Esophagus muscularis mucosa (tissue), 4 donors: ENCODE data around the gene IRS1. TPM values are rescaled to one million over a fixed set of nuclear protein-coding genes. Genes with fewer than 3 reads are reported as not detected.

Source experiments
- DNase-seq: peaks from one replicate; pipeline ENCODE4 v3.0.0-alpha.2; 2017; ENCODE audit errors: extremely low spot score
- H3K27ac ChIP-seq, 4 donors: fragments of 200-600 bp; sonication (generic); replicated peaks in 1 of 4; 1 replicate in 3 of 4; 2 replicates in 1 of 4; pipeline ENCODE4 v1.5.1; 2016 to 2019; ENCODE audit warnings: mild to moderate bottlenecking in 1 of 4
- H3K27me3 ChIP-seq, 4 donors: fragments of 200-600 bp; sonication (generic); one replicate each; pipeline versions ENCODE4 v1.5.1 to v1.6.0; 2016 to 2019
- H3K36me3 ChIP-seq, 4 donors: fragments of 200-600 bp; sonication (generic); one replicate each; pipeline ENCODE4 v1.5.1; 2016 to 2019
- H3K4me1 ChIP-seq, 4 donors: fragments of 200-600 bp; sonication (generic); one replicate each; pipeline ENCODE4 v1.5.1; 2016 to 2019
- H3K4me3 ChIP-seq, 4 donors: fragments of 200-600 bp; sonication (generic); 1 replicate in 2 of 4; 2 replicates in 2 of 4; pipeline ENCODE4 v1.5.1; 2016 to 2019; ENCODE audit warnings: mild to moderate bottlenecking in 4 of 4, moderate library complexity in 1 of 4
- H3K9me3 ChIP-seq, 4 donors: fragments of 200-600 bp; sonication (generic); 1 replicate in 3 of 4; 2 replicates in 1 of 4; pipeline ENCODE4 v1.5.1; 2016 to 2019
- CTCF ChIP-seq, 3 experiments: fragments of 200-600 bp in 2 of 3; fragments of 450-650 bp in 1 of 3; sonication (generic) in 2 of 3; IDR thresholded peaks; one replicate each; pipeline ENCODE4 v1.5.1; 2017 to 2019; ENCODE audit warnings: antibody characterized with exemption in 3 of 3, mild to moderate bottlenecking in 2 of 3, moderate library complexity in 1 of 3
- EP300 ChIP-seq: sonication (generic); formaldehyde crosslinking; IDR thresholded peaks from one replicate; pipeline ENCODE4 v1.6.1; 2017; ENCODE audit warnings: antibody characterized with exemption
- POLR2A ChIP-seq: fragments of 450-650 bp; IDR thresholded peaks from one replicate; pipeline ENCODE4 v1.6.1; 2017; ENCODE audit warnings: antibody characterized with exemption, moderate library complexity, mild to moderate bottlenecking, low read depth
- POLR2AphosphoS5 ChIP-seq, 2 donors: sonication (generic); formaldehyde crosslinking; IDR thresholded peaks; one replicate each; pipeline ENCODE4 v1.6.1; 2017; ENCODE audit warnings: antibody characterized with exemption in 2 of 2
- WGBS: methylation state at CpG from one replicate; pipeline ENCODE4 v1.1.5; 2018; 5-methylcytosine and 5-hydroxymethylcytosine counted together
- intact Hi-C: fragments of 100-400 bp; cut with DNase I; formaldehyde crosslinking; loops from one replicate; pipeline ENCODE4 v1.15.1; 2023
- total RNA-seq, 4 donors: library from RNA; depleted of rRNA; stranded (reverse); fragments of >200 nt; gene quantifications; one replicate each; pipeline versions ENCODE4 v1.1.0 to v1.2.1, GENCODE V29; 2016

Gene IRS1
- total RNA-seq, 4 donors from 2014 or later: 27.8 to 47.6 (median 32.8) TPM

GRCh38 chr2:226796012-226796839, 3.4 kb downstream of the IRS1 start:
- Histone ChIP-seq H3K9me3 (no peaks in the 10 kb centered on the region), H3K4me1 (peaks cover 47 to 85% (median 69%) of the 10 kb centered on the region in 4 donors), H3K4me3 (peak overlapping the region; percentile 70 to 95 (median 86)), H3K36me3 (peaks cover 0 to 14% (median 5%) of the 10 kb centered on the region in 4 donors), H3K27ac (peak overlapping the region; percentile 94 to 96 (median 94)), H3K27me3 (peaks cover 0 to 14% (median 0%) of the 10 kb centered on the region in 4 donors)
- DNase-seq: no peak
- TF ChIP-seq CTCF (IDR thresholded peaks at IDR 0.05): no peak
- no peak for TF ChIP-seq POLR2AphosphoS5 (IDR thresholded peaks at IDR 0.05)
- TF ChIP-seq POLR2A: no peak
- TF ChIP-seq EP300: no peak
- intact Hi-C loops: loop anchor here (5.0 to 10.0 kb wide), 4 partner anchors 49 to 321 kb away; no protein-coding TSS in a partner anchor
- WGBS: 71% methylated on average over 10 of the region's 25 CpGs

- peaks cover 0 to 12% (median 0%) of the 10 kb centered on the region in 4 donors for H3K27me3 ChIP-seq
- H3K36me3 ChIP-seq: peaks cover 0 to 14% (median 5%) of the 10 kb centered on the region in 4 donors
- intact Hi-C loops: loop anchor here (5.0 to 10.0 kb wide), 4 partner anchors 48 to 321 kb away; no protein-coding TSS in a partner anchor
- peak overlapping the region; percentile 94 to 96 (median 94) for H3K27ac ChIP-seq
- H3K4me3 ChIP-seq: peak overlapping the region; percentile 70 to 95 (median 86)
- WGBS: 69% methylated on average over 8 of the region's 26 CpGs
- H3K9me3 ChIP-seq: no peaks in the 10 kb centered on the region
- no peak for DNase-seq
- peaks cover 55 to 85% (median 69%) of the 10 kb centered on the region in 4 donors for H3K4me1 ChIP-seq
- TF ChIP-seq POLR2AphosphoS5 (IDR thresholded peaks at IDR 0.05) (peak in 1 of 2 donors; percentile 52), EP300 (no peak), POLR2A (no peak), CTCF (IDR thresholded peaks at IDR 0.05) (peak in 2 of 3 experiments; percentile 14 to 34)
Measured at GRCh38 chr2:226795281-226796011, 4.2 kb downstream of the IRS1 start.

- Histone ChIP-seq H3K4me1 (peaks cover 56 to 86% (median 69%) of the 10 kb centered on the region in 4 donors), H3K27ac (peak overlapping the region; percentile 94 to 96 (median 94)), H3K9me3 (no peaks in the 10 kb centered on the region), H3K36me3 (peaks cover 0 to 14% (median 5%) of the 10 kb centered on the region in 4 donors), H3K27me3 (peaks cover 0 to 12% (median 0%) of the 10 kb centered on the region in 4 donors), H3K4me3 (peak overlapping the region; percentile 70 to 95 (median 86))
- no peak for DNase-seq
- WGBS: 48% methylated on average over 7 of the region's 9 CpGs
- intact Hi-C loops: loop anchor here (5.0 to 10.0 kb wide), 4 partner anchors 47 to 320 kb away; no protein-coding TSS in a partner anchor
- TF ChIP-seq POLR2A (no peak), EP300 (no peak), CTCF (IDR thresholded peaks at IDR 0.05) (no peak), POLR2AphosphoS5 (IDR thresholded peaks at IDR 0.05) (no peak)
Measured at GRCh38 chr2:226794751-226795171, 4.9 kb downstream of the IRS1 start.

GRCh38 chr2:226794196-226794661, 5.4 kb downstream of the IRS1 start:
- no peak for DNase-seq
- intact Hi-C loops: loop anchor here (10.0 kb wide), 3 partner anchors 139 to 319 kb away; no protein-coding TSS in a partner anchor
- TF ChIP-seq EP300 (no peak), POLR2AphosphoS5 (IDR thresholded peaks at IDR 0.05) (no peak), CTCF (IDR thresholded peaks at IDR 0.05) (no peak), POLR2A (no peak)
- WGBS: 40% methylated on average over 4 of the region's 4 CpGs
- H3K27me3 ChIP-seq: peaks cover 0 to 12% (median 0%) of the 10 kb centered on the region in 4 donors
- peaks cover 0 to 14% (median 5%) of the 10 kb centered on the region in 4 donors for H3K36me3 ChIP-seq
- H3K9me3 ChIP-seq: no peaks in the 10 kb centered on the region
- H3K27ac ChIP-seq: peak overlapping the region; percentile 94 to 96 (median 94)
- peak overlapping the region; percentile 70 to 95 (median 86) for H3K4me3 ChIP-seq
- peaks cover 61 to 88% (median 75%) of the 10 kb centered on the region in 4 donors for H3K4me1 ChIP-seq
